ENCODE measurements around the gene DSG4. TPM values are rescaled to one million over a fixed set of nuclear protein-coding genes. Genes with fewer than 3 reads are reported as not detected.

Gene DSG4
- total and polyA plus RNA-seq, 8 donors, result not detected

DNA sequence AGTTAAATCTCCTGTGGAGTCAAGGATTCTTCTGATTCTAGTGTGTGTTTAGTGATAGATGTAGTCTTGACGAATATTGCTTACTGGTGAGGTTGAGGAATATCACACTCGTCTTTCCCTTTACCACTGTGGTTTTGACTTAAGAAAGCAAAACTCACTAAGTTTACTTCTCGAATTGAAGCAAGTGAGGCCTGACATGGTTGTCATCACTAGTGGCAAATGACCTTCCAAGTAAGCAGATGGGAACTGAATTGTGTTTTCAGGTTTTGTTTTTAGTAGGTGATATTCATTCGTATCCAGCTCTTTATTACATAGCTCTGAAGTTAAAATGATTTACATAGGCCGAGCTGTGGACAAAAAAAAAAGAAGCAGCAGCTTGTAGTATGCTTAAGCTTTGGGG is 20.6 kb upstream of the DSG4 start:
- H3K9me3 ChIP-seq, result peaks cover 0 to 3% of the 10 kb centered on the region in 2 donors
- no peak for DNase-seq
- intact Hi-C loops (cut with DNase I), result no loop called here
- no peak for TF ChIP-seq CTCF (IDR thresholded peaks at IDR 0.05)
- no peak overlapping the region for H3K4me3 ChIP-seq
- no peaks in the 10 kb centered on the region for H3K27me3 ChIP-seq
- H3K4me1 ChIP-seq, result no peaks in the 10 kb centered on the region
- H3K27ac ChIP-seq, result no peak overlapping the region
- H3K36me3 ChIP-seq, result no peaks in the 10 kb centered on the region
- no peak for ATAC-seq

DNA sequence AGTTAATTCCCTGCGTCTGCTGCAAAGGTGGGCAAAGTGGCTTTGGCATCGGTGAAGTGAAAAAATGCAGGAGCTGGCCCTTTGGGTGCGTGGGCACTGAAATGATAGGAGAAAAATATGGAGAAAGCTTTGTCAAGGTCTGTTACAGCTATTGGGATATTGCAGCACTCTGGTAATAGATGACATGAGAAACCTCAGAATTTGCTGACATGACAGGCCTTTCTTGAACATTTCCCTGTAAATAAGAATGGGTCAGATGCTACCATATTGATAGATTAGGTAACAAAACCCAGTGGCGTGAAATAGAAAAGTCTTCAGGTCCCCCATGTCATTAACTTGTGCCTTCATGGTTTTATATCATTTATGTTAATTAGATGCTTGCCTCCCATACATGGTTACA is 12.4 kb upstream of the DSG4 start:
- DNase-seq (no peak), ATAC-seq (no peak)
- H3K4me3 ChIP-seq, result no peak overlapping the region
- no peaks in the 10 kb centered on the region for H3K36me3 ChIP-seq
- intact Hi-C loops (cut with DNase I), result no loop called here
- no peaks in the 10 kb centered on the region for H3K9me3 ChIP-seq
- H3K27ac ChIP-seq, result no peak overlapping the region
- no peaks in the 10 kb centered on the region for H3K27me3 ChIP-seq
- no peak for TF ChIP-seq CTCF (IDR thresholded peaks at IDR 0.05)
- H3K4me1 ChIP-seq, result no peaks in the 10 kb centered on the region

DNA sequence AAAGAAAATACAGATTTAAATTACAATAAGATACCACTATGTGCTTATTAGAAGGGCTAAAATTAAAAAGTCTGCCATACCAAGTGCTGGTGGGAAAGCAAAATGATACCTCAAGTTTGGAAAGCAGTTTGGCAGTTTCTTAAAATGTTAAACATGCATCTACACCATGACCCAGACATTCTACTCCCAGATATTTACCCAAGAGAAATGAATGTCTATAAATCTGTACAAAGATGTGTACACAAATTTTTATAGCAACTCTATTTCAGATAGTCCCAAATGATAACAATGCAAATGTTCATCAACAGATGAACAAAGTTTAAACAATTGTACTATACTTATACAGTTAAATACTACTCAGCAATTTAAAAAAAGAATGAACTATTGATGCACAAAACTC is 7.1 kb upstream of the DSG4 start:
- no peaks in the 10 kb centered on the region for H3K36me3 ChIP-seq
- no peaks in the 10 kb centered on the region for H3K4me1 ChIP-seq
- H3K27me3 ChIP-seq, result no peaks in the 10 kb centered on the region
- H3K9me3 ChIP-seq, result no peaks in the 10 kb centered on the region
- H3K4me3 ChIP-seq, result no peak overlapping the region
- ATAC-seq, result no peak
- intact Hi-C loops (cut with DNase I), result no loop called here
- no peak for DNase-seq
- H3K27ac ChIP-seq, result no peak overlapping the region
- no peak for TF ChIP-seq CTCF (IDR thresholded peaks at IDR 0.05)

DNA sequence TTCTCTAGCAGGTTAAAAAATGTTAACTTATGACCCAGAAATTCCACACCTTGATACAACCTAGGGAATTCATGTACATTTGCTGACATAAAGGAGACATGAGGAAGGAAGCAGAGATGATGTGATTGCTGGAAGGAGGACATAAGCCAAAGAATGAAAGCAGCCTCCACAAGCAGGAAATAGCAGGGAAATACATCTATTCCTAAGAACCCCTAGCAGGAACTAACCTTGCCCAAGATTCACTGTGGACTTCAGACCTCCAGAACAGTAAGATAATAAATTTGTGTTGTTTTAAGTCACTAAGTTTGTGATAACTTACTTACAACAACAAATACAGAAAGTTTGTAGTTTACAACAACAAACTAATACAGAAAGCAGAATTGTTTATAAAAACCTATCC is 4.6 kb upstream of the DSG4 start:
- no peaks in the 10 kb centered on the region for H3K4me1 ChIP-seq
- intact Hi-C loops (cut with DNase I), result no loop called here
- no peak overlapping the region for H3K4me3 ChIP-seq
- no peak for ATAC-seq
- H3K9me3 ChIP-seq, result no peaks in the 10 kb centered on the region
- no peak overlapping the region for H3K27ac ChIP-seq
- TF ChIP-seq CTCF (IDR thresholded peaks at IDR 0.05), result no peak
- H3K27me3 ChIP-seq, result no peaks in the 10 kb centered on the region
- no peaks in the 10 kb centered on the region for H3K36me3 ChIP-seq
- DNase-seq, result no peak

GRCh38 chr18:31373641-31374040 is 2.9 kb upstream of the DSG4 start:
- Histone ChIP-seq H3K27me3 (no peaks in the 10 kb centered on the region), H3K4me3 (no peak overlapping the region), H3K36me3 (no peaks in the 10 kb centered on the region), H3K27ac (no peak overlapping the region), H3K4me1 (no peaks in the 10 kb centered on the region), H3K9me3 (no peaks in the 10 kb centered on the region)
- no peak for TF ChIP-seq CTCF (IDR thresholded peaks at IDR 0.05)
- ATAC-seq (no peak), DNase-seq (no peak)
- intact Hi-C loops (cut with DNase I), result no loop called here
